EL (cell line): Measurements from ENCODE around the gene ZMIZ2.
"Not testable (repeated sequence)": the region's sequence is repeated elsewhere in the genome, so short reads cannot be mapped to it uniquely, and the experiment has no call there.

Source experiments
- DNase-seq: peaks from one replicate; pipeline ENCODE4 v3.0.0-alpha.2; 2016

The ZMIZ2 gene

DNA sequence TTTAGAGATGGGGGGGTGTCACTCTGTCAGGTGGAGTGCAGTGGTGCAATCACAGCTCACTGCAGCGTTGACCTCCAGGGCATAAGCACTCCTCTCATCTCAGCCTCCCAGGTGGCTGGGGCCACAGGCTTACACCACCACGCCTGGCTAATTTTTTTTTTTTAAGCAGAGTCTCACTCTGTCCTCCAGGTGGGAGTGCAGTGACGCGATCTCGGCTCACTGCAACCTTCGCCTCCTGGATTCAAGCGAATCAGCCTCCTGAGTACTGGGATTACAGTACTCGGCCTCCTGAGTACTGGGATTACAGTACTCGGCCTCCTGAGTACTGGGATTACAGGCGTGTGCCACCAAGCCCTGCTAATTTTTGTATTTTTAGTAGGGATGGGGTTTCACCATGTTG lies 24.2 kb downstream of the ZMIZ2 start:
- DNase-seq, result no peak

- DNase-seq, result not testable (repeated sequence)
These were observed 25.8 kb downstream of the ZMIZ2 start for GRCh38 chr7:44774486-44774885.

DNA sequence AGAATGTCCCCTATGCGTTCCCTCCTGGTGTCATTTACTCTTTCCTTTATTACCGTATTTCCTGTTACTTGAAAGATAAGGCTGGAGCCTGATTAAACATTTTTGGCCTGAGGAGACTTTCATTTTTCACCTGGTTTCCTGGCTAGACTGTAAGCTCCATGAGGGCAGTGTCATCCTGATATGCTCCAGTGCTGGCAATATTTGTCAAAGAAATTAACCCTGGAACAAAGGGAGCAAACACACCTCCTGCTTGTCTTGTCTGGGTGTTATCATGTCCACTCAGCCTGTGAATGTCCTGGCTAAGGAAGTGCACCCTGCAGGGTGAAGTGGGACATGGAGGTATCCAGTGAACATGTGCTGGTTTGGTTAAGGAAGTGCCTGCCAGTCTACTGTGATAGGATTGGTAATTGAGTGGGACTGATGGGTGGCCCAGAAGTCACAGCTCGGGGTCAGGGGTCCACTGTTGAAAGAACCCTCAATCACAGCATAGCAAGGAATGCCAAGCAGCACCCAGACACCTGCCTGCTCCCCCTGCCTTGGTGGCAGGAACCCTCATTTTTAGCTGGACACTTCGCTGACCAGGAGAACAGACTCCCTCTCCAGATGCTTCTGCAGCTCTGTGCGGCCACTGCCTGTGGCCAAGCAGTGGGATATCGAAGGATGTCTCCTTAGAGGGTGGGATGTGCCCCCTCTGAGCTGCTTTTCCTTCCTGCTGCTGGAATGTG lies 26.9 kb downstream of the ZMIZ2 start:
- DNase-seq, result no peak

DNA sequence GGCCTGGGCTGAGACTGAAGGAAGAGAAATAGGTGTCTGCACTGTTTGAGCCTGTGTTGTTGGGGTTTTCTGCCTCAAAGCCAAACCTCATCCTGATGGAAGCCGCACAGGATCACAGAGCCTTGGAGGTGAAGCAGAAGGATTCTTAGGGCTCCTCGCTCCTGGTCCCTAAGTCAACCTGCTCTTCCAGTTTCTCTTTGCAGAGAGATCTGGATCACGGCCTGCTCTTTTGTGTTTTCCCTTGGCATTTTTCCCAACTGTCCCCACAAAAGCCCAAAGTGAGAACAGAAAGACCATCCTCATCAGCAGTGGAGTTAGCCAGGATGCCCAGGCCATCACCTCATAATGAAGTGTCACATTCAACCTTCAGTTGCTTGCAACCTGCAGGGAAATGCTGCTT lies 27.6 kb downstream of the ZMIZ2 start:
- DNase-seq, result no peak

GRCh38 chr7:44782460-44782859 lies 33.8 kb downstream of the ZMIZ2 start:
- DNase-seq, result no peak

DNA sequence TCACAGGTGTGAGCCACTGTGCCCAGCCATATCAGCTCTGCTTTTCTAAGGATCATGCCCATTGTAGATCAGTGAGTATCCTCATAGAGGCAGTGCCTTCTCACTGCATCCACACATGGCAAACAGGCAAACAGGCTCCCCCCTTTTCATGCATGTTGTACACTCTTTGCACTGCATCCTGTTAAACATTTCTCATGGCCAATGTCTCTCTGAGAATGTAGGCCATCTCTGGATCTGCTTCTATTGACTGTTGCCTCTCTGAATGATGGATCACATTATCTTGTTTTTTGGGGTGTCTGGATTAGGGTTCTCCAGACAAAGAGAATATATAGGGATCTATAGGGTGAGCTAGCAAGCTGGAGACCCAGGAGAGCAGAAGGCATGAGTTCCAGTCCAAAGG lies 34.8 kb downstream of the ZMIZ2 start:
- DNase-seq, result no peak

DNA sequence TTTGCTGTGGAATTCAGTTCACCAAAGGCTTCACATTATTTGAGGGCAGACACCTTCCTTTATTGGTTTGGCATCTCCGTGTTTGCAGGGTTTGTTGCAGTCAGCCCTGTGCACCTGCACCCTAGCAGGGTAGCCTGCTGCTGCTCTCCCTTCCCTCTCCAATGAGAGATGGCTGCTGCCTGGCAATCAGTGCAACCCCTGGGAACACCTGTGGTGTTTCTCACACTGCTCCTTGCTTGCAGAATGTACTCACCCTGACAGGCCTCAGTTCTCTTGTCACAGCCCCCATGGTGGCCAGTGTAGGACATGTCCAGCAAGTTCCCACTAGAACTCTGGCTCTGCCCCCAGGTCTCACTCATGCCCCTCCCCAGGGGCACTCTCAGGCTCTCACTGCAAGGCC lies 35.7 kb downstream of the ZMIZ2 start:
- DNase-seq, result no peak

- not testable (repeated sequence) for DNase-seq
These were observed 36.6 kb downstream of the ZMIZ2 start for GRCh38 chr7:44785218-44785617.

DNA sequence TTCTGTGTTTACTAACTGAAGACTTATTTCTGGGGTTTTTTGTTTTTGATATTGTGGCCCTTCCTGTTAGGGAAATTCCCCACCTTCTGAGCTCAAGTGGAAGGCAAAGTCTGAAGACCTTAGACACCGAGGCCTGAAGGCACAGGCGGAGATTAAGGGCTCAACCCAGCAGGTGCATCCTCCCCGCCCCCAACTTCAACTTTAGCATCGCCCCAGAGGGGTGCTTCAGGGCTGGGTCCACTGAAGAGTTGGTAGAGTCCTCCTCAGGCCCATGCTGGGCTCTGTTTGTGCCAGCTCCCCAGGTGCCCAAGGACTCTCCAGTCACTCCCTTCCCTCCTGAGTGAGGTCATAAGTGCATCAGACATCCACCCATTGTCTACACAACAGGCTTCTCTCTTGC lies 38.4 kb downstream of the ZMIZ2 start:
- no peak for DNase-seq

DNA sequence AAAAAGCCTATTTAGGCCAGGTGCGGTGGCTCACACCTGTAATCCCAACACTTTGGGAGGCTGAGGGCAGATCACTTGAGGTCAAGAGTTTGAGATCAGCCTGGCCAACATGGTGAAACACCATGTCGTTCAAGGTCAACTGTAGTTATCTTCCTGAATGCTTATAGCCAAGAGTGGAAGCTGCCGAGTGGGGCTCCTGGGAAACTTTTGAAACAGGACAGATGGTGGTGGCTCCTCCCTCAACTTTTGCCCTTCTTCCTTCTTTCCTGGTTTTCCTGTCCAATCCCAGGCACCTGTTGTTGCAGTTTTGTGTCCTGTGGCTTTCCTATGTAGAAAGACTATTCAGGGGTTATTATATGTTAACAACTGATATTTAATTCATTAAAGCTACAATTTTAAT lies 39.1 kb downstream of the ZMIZ2 start:
- no peak for DNase-seq

- no peak for DNase-seq
These were observed 41.3 kb downstream of the ZMIZ2 start for GRCh38 chr7:44789990-44790389.

- peak; percentile 53 for DNase-seq
These were observed 42.9 kb downstream of the ZMIZ2 start for GRCh38 chr7:44791278-44792219.

DNA sequence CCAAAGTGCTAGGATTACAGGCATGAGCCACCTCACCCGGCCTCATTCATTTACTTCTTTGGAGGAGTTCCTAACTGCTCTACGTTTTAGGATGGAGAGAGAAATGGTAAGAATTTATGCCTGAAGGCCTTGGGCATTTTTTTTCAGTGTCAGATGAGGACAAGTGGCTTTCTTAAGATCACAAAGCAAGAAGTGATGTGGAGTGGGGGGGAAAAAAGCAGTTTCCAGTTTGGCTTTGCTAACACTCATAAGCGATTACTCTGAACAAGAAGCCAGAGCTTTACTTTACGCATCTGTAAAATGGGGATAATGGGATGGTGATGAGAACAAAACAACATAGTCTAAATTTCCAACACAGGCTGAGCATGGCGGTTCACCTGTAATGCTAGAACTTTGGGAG lies 45.3 kb downstream of the ZMIZ2 start:
- DNase-seq, result peak; percentile 65

DNA sequence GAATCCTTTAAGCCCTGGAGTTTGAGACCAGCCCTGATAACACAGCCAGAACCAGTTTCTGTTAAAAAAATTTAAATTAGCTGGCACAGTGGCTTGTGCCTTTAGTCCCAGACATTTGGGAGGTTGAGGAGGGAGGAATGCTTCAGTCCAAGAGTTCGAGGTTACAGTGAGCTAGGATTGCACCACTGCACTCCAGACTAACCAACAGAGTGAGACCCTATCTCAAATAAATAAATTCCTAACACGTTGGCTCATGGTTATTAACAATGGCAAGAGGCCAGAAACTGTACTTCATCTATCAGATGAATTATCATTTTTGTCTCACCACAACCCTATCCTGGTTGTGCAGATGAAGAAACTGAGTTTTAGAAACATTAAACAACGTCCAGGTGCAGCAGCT lies 45.7 kb downstream of the ZMIZ2 start:
- DNase-seq, result peak; percentile 44

DNA sequence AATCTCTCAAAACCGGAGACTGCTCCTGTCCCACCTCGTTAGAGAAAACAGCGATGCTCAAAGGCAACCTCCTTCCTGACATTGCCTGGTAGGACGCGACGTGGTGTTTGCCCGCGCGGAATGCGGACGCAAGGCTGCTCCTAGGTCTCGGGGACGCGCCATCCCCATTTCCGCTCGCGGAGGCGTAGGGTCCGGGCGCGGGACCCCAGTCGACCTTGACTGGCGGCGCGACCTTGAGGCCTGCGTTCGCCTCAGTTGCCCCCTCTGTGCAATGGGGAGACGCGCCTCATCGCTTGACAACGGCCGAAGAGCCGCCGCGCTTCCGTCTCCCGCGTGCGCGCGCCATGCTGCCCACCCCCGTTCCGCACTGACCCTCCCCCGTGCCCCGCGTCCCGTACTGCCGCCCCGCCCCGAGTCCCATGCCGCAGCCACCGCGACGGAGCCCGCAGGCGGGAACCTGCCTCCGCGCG lies 47.4 kb downstream of the ZMIZ2 start:
- DNase-seq, result peak; percentile 67

DNA sequence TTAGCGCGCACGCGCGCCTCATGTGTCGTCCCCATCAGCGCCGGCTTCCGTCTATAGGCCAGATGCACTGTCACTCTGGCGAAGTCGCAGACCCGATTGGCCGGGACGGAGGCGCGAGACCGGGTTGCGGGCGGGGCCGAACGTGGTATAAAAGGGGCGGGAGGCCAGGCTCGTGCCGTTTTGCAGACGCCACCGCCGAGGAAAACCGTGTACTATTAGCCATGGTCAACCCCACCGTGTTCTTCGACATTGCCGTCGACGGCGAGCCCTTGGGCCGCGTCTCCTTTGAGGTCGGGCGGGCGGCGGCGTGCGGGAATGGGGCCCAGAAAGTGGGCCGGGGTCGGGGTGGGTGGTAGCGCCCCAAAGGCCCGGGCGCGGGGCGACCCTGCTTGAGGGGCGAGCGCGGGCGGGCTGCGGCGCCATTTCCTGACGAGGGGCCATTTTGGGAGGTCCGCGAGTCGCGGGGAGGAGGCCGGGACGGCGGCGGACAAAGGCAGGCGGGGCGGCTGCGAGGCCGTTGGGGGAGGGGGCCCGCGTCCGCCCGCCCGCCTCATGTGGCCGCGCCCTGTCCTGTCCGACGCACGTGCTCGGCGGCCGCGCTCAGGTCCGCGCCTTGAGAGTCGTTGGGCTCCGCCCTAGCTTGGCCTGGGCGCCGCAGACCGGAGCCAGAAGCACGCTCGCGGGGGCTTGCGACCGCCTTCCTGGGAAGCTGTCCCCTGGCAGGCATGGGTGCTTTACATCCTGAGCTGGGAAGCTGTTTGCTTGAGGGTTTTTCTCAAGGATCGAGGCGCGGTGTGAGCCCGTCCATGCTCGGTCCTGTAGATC lies 48.1 kb downstream of the ZMIZ2 start, which contains the start of gene PPIA:
Gene PPIA (plus strand): TSS at position 178 of the 825 bp plus-strand sequence. CDS start 44 bp downstream, at position 222.
- DNase-seq, result peak; percentile 99

DNA sequence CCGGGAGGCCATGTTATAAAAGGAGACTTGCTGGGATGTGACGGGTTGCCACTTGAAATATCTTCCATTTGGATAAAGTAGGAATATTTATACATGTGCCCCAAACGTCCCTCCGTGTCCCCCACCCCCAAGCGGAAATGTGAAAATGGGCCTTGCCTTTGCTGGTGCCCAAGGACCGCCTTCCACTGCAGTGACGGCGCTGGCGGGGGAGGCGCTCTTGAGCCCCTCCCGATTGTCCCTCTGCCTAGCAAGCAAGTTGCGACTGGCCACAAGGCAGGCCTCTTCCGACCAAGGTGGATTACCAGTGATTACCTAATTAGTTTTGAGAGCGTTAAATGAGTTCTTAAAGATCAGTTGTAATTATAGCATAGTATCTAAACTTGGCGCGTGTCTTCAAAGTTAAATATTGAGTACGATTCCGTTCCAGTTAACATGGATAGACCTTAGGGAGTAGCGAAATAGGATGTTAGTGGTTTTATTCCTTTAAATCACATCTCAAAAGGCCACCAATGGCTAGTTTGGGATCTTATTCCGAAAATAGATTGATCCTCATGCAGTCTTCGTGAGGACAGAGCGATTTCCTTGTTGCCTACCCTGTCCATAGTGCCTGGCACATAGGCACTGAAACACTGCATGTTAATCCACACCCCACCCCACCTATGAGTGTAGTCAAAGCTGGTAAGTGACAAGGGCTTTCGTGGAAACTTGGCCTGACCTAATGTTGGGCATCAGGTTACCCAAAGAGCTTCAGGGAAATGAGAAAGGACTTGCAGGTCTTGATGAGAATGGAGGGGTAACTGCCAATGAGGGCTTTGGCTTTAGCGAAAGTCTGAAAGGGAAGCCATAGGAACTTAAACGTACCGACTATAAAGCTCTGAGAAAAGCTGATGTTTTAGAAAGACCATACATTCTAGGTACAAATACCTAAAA lies 48.9 kb downstream of the ZMIZ2 start:
- peak; percentile 87 for DNase-seq

GRCh38 chr7:44798649-44799305 lies 50.1 kb downstream of the ZMIZ2 start:
- no peak for DNase-seq

GRCh38 chr7:44799939-44800338 lies 51.3 kb downstream of the ZMIZ2 start:
- no peak for DNase-seq

GRCh38 chr7:44801890-44802289 lies 53.2 kb downstream of the ZMIZ2 start:
- peak; percentile 77 for DNase-seq

DNA sequence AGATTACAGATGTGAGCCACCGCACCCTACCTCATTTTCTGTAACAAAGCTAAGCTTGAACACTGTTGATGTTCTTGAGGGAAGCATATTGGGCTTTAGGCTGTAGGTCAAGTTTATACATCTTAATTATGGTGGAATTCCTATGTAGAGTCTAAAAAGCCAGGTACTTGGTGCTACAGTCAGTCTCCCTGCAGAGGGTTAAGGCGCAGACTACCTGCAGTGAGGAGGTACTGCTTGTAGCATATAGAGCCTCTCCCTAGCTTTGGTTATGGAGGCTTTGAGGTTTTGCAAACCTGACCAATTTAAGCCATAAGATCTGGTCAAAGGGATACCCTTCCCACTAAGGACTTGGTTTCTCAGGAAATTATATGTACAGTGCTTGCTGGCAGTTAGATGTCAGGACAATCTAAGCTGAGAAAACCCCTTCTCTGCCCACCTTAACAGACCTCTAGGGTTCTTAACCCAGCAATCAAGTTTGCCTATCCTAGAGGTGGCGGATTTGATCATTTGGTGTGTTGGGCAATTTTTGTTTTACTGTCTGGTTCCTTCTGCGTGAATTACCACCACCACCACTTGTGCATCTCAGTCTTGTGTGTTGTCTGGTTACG lies 53.9 kb downstream of the ZMIZ2 start:
- DNase-seq, result no peak
